Activated CD8-positive, alpha-beta T cell treated with anti-CD3 and anti-CD28 coated beads for 36 hours (primary cell): Measurements from ENCODE around the gene FANCL. TPM values are rescaled to one million over a fixed set of nuclear protein-coding genes. Genes with fewer than 3 reads are reported as not detected.
A peak's percentile ranks its signal among the peaks of the same experiment; 100 is the strongest.
"Not testable (repeated sequence)": the region's sequence is repeated elsewhere in the genome, so short reads cannot be mapped to it uniquely, and the experiment has no call there.

Experiments used
- ATAC-seq: fragments of 200-7000 bp; cut with Tn5 transposase; one replicate; pipeline ENCODE4 v1.10.0; 2021; ENCODE audit warnings: mild to moderate bottlenecking, moderate library complexity
- CTCF ChIA-PET: fragments of 350-600 bp; sonication (Branson Sonifier 250); formaldehyde crosslinking; loops from one replicate; lab custom pipeline; 2021; ENCODE audit warnings: antibody characterized with exemption; lab: Charles Lee
- POLR2A ChIA-PET: fragments of 350-600 bp; sonication (Branson Sonifier 250); formaldehyde crosslinking; loops from one replicate; lab custom pipeline; 2021; ENCODE audit warnings: antibody characterized with exemption; lab: Charles Lee
- DNase-seq: peaks from one replicate; pipeline ENCODE4 v3.0.0-alpha.2; 2020
- H3K27ac Mint-ChIP-seq: one replicate; pipeline ENCODE4 v1.8.0; 2021; ENCODE audit warnings: mild to moderate bottlenecking, mixed read lengths
- H3K27me3 Mint-ChIP-seq: one replicate; pipeline ENCODE4 v1.8.0; 2021; ENCODE audit warnings: mixed read lengths
- H3K36me3 Mint-ChIP-seq: one replicate; pipeline ENCODE4 v1.8.0; 2021; ENCODE audit warnings: low read depth, mixed read lengths
- H3K4me1 Mint-ChIP-seq: one replicate; pipeline ENCODE4 v1.8.0; 2021; ENCODE audit warnings: low read depth, mixed read lengths
- H3K4me3 Mint-ChIP-seq: one replicate; pipeline ENCODE4 v1.8.0; 2021; ENCODE audit warnings: mild to moderate bottlenecking, moderate library complexity, mixed read lengths
- H3K9me3 Mint-ChIP-seq: one replicate; pipeline ENCODE4 v1.8.0; 2021; ENCODE audit warnings: mixed read lengths
- intact Hi-C: fragments of 100-400 bp; cut with micrococcal nuclease; formaldehyde crosslinking; loops from one replicate; pipeline ENCODE4 v1.10.0; 2022
- total RNA-seq, 2 experiments: library from RNA; stranded (reverse); gene quantifications; one replicate each; pipeline ENCODE4 v1.2.3, GENCODE V29; 2021
- TF ChIP-seq, protein P1 (sequence below): fragments of 200-600 bp; IDR thresholded peaks from one replicate; pipeline ENCODE4 v1.8.0; 2022; ENCODE audit warnings: antibody characterized with exemption, mild to moderate bottlenecking

The FANCL gene
- total RNA-seq: 10 to 100 TPM; 19.8 to 20.9 TPM

DNA sequence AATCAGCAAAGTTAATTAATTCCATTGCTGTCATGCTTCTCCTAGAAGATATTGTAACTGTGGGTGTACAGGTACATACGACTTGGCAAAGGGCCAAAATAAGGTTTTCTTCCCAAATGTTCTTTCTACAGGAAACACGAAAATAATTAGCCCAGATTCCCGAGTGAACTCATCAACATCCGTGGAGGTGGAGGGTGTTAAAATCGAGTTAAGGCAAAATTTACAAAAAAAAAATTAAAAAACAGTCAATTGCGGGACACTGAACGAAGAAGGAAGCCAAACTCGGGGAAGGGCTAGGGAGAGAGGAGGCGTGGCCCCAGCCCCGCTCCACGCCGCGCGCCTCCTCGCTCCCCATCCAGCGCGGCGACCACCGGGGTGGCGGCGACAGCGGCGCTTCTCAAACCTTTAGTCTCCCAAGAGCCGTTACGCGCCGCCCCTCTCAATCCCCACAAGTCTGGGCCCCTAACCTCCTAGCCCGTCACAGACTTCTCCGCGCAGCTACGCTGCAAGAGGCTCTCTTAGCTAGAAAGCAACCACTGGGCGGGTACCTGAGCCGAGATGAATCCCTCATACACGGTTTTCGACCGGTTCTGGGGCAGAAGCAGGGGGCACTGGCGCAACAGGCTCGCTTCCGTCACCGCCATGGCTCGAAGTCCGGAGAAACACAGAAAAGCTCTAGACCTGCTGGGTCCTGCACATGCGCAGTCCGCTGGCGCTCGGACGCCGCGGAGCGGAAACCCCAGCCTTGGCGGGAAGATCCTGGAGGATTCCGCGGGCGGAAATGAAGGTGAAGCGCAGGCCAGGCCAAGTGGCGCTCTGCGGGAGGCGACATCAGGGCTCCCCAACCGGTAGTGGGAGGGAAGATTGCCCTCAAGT lies at the start of gene FANCL:
Gene FANCL (minus strand): TSS at position 656 of the 876 bp plus-strand sequence. CDS start 12 bp downstream, at position 644.
- Mint-ChIP-seq H3K36me3 (peaks cover 1% of the 10 kb centered on the region), H3K4me3 (peak within 1 kb of the TSS; percentile 92), H3K27me3 (peaks cover 8% of the 10 kb centered on the region), H3K27ac (peak within 1 kb of the TSS; percentile 90), H3K4me1 (peaks cover 36% of the 10 kb centered on the region), H3K9me3 (no peaks in the 10 kb centered on the region)
- intact Hi-C loops: loop anchor here (10.0 kb wide), 1 partner anchor 196 kb away; the partner anchor contains the start of gene VRK2
- ChIA-PET CTCF (no interaction called here), POLR2A (no interaction called here)
- ATAC-seq (peak; percentile 87), DNase-seq (peak; percentile 76)
- TF ChIP-seq, protein P1, sequence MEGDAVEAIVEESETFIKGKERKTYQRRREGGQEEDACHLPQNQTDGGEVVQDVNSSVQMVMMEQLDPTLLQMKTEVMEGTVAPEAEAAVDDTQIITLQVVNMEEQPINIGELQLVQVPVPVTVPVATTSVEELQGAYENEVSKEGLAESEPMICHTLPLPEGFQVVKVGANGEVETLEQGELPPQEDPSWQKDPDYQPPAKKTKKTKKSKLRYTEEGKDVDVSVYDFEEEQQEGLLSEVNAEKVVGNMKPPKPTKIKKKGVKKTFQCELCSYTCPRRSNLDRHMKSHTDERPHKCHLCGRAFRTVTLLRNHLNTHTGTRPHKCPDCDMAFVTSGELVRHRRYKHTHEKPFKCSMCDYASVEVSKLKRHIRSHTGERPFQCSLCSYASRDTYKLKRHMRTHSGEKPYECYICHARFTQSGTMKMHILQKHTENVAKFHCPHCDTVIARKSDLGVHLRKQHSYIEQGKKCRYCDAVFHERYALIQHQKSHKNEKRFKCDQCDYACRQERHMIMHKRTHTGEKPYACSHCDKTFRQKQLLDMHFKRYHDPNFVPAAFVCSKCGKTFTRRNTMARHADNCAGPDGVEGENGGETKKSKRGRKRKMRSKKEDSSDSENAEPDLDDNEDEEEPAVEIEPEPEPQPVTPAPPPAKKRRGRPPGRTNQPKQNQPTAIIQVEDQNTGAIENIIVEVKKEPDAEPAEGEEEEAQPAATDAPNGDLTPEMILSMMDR: no peak

GRCh38 chr2:58289029-58289428 lies 47.9 kb upstream of the FANCL start:
- POLR2A ChIA-PET: no interaction called here
- H3K36me3 Mint-ChIP-seq: no peaks in the 10 kb centered on the region
- peaks cover 7% of the 10 kb centered on the region for H3K27me3 Mint-ChIP-seq
- DNase-seq: no peak
- H3K27ac Mint-ChIP-seq: no peak overlapping the region
- H3K4me3 Mint-ChIP-seq: no peak overlapping the region
- no peaks in the 10 kb centered on the region for H3K4me1 Mint-ChIP-seq
- TF ChIP-seq, protein P1: no peak
- no peak for ATAC-seq
- CTCF ChIA-PET: no interaction called here
- intact Hi-C loops: no loop called here
- no peaks in the 10 kb centered on the region for H3K9me3 Mint-ChIP-seq

GRCh38 chr2:58283931-58284330 lies 42.8 kb upstream of the FANCL start:
- no peak overlapping the region for H3K4me3 Mint-ChIP-seq
- peaks cover 8% of the 10 kb centered on the region for H3K27me3 Mint-ChIP-seq
- H3K4me1 Mint-ChIP-seq: no peaks in the 10 kb centered on the region
- H3K27ac Mint-ChIP-seq: no peak overlapping the region
- H3K36me3 Mint-ChIP-seq: no peaks in the 10 kb centered on the region
- DNase-seq: no peak
- TF ChIP-seq, protein P1: no peak
- ChIA-PET CTCF (no interaction called here), POLR2A (no interaction called here)
- H3K9me3 Mint-ChIP-seq: peaks cover 2% of the 10 kb centered on the region
- no peak for ATAC-seq
- intact Hi-C loops: no loop called here

GRCh38 chr2:58275144-58275543 lies 34.0 kb upstream of the FANCL start:
- ATAC-seq, H3K27me3 Mint-ChIP-seq, H3K9me3 Mint-ChIP-seq, POLR2A ChIA-PET, H3K27ac Mint-ChIP-seq, H3K36me3 Mint-ChIP-seq, H3K4me3 Mint-ChIP-seq, CTCF ChIA-PET, intact Hi-C loops, H3K4me1 Mint-ChIP-seq, DNase-seq: not testable (repeated sequence)

- ChIA-PET CTCF (no interaction called here), POLR2A (no interaction called here)
- no peaks in the 10 kb centered on the region for H3K9me3 Mint-ChIP-seq
- H3K4me1 Mint-ChIP-seq: no peaks in the 10 kb centered on the region
- DNase-seq (no peak), ATAC-seq (no peak)
- intact Hi-C loops: no loop called here
- H3K36me3 Mint-ChIP-seq: no peaks in the 10 kb centered on the region
- H3K27ac Mint-ChIP-seq: no peak overlapping the region
- H3K4me3 Mint-ChIP-seq: no peak overlapping the region
- H3K27me3 Mint-ChIP-seq: peaks cover 2% of the 10 kb centered on the region
- TF ChIP-seq, protein P1: no peak
Observed at GRCh38 chr2:58271826-58272225, 30.7 kb upstream of the FANCL start.
